Astrocyte (in vitro differentiated cells and primary cell): ENCODE measurements around the gene LBX2. TPM values are rescaled to one million over a fixed set of nuclear protein-coding genes. Genes with fewer than 3 reads are reported as not detected.

Experiments
- DNase-seq: peaks from one replicate; pipeline ENCODE4 v3.0.0-alpha.2; 2010; ENCODE audit warnings: low read depth
- FAIRE-seq: peaks from 2 replicates; lab custom pipeline; 2011; peaks lifted over from hg19 to GRCh38; lab: Jason Lieb, UNC
- H2AFZ ChIP-seq: 2 replicates; pipeline ENCODE4 v1.6.0; 2012; ENCODE audit warnings: low read depth, low read length, inconsistent platforms
- H3K27ac ChIP-seq: 2 replicates; pipeline ENCODE4 v1.5.1; 2011; ENCODE audit warnings: low read depth, low read length, inconsistent platforms
- H3K27me3 ChIP-seq: 2 replicates; pipeline ENCODE4 v1.6.0; 2011; ENCODE audit warnings: low read length, inconsistent platforms; ENCODE audit not compliant: insufficient read depth
- H3K36me3 ChIP-seq: 2 replicates; pipeline ENCODE4 v1.5.1; 2011; ENCODE audit warnings: low read length, inconsistent platforms; ENCODE audit not compliant: insufficient read depth
- H3K4me1 ChIP-seq: 2 replicates; pipeline ENCODE4 v1.5.1; 2011; ENCODE audit warnings: low read length, inconsistent platforms; ENCODE audit not compliant: insufficient read depth
- H3K4me2 ChIP-seq: 2 replicates; pipeline ENCODE4 v1.6.0; 2012; ENCODE audit warnings: low read length, inconsistent platforms
- H3K4me3 ChIP-seq: 2 replicates; pipeline ENCODE4 v1.5.1; 2011; ENCODE audit warnings: low read depth, mild to moderate bottlenecking, low read length, inconsistent platforms; ENCODE audit not compliant: insufficient read depth
- H3K79me2 ChIP-seq: 2 replicates; pipeline ENCODE4 v1.6.0; 2012; ENCODE audit warnings: mild to moderate bottlenecking, low read length, inconsistent platforms; ENCODE audit not compliant: insufficient read depth
- H3K9ac ChIP-seq: 2 replicates; pipeline ENCODE4 v1.6.0; 2012; ENCODE audit warnings: mild to moderate bottlenecking, low read length, inconsistent platforms
- H3K9me3 ChIP-seq: 2 replicates; pipeline ENCODE4 v1.5.1; 2012; ENCODE audit warnings: low read depth, mild to moderate bottlenecking, low read length, inconsistent platforms; ENCODE audit not compliant: insufficient read depth
- H4K20me1 ChIP-seq: 2 replicates; pipeline ENCODE4 v1.6.0; 2012; ENCODE audit warnings: low read length, inconsistent platforms; ENCODE audit not compliant: insufficient read depth
- H3K27ac Mint-ChIP-seq: one replicate; pipeline ENCODE4 v1.8.0; 2021; ENCODE audit warnings: mild to moderate bottlenecking, mixed read lengths; ENCODE audit not compliant: unreplicated experiment
- H3K27me3 Mint-ChIP-seq: one replicate; pipeline ENCODE4 v1.8.0; 2021; ENCODE audit warnings: low read depth, mixed read lengths; ENCODE audit not compliant: unreplicated experiment
- H3K36me3 Mint-ChIP-seq: one replicate; pipeline ENCODE4 v1.8.0; 2021; ENCODE audit warnings: low read depth, mixed read lengths; ENCODE audit not compliant: unreplicated experiment
- H3K4me1 Mint-ChIP-seq: one replicate; pipeline ENCODE4 v1.8.0; 2021; ENCODE audit warnings: low read depth, mixed read lengths; ENCODE audit not compliant: unreplicated experiment
- H3K4me3 Mint-ChIP-seq: one replicate; pipeline ENCODE4 v1.8.0; 2021; ENCODE audit warnings: mild to moderate bottlenecking, moderate library complexity, mixed read lengths; ENCODE audit not compliant: unreplicated experiment
- H3K9me3 Mint-ChIP-seq: one replicate; pipeline ENCODE4 v1.8.0; 2021; ENCODE audit warnings: mild to moderate bottlenecking, mixed read lengths; ENCODE audit not compliant: unreplicated experiment
- EZH2 ChIP-seq: IDR thresholded peaks from 2 replicates; pipeline ENCODE4 v1.6.1; 2012; ENCODE audit warnings: mild to moderate bottlenecking, low read length, inconsistent platforms; ENCODE audit not compliant: insufficient read depth
- total RNA-seq: library from RNA; stranded (reverse); gene quantifications from 2 replicates; pipeline ENCODE4 v1.2.1, GENCODE V29; 2021
- TF ChIP-seq, protein P1 (sequence below): IDR thresholded peaks from 2 replicates; pipeline ENCODE4 v1.5.1; 2011; ENCODE audit warnings: low read depth, mild to moderate bottlenecking, inconsistent platforms, low read length, moderate library complexity; ENCODE audit not compliant: insufficient read depth

The LBX2 gene
- total RNA-seq, 1 donor from 2014 or later: 1.0 TPM

DNA sequence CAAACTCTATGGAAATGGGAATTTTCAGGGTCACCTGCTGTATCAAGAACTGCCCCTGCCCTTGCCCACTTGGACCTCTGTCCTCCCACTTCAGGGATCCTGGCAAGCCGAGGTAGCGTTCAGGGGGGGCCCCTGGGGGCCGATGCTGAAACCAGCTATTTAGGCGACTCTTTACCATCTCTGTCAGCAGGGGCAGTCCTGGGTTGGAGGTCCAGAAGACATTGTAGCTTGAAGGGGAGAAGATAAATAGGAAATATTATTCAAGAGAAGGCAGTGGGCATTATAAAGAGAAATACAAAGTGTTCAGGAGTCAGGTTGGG lies 36.7 kb downstream of the LBX2 start:
- Mint-ChIP-seq H3K27me3 (no peaks in the 10 kb centered on the region), H3K4me3 (peak overlapping the region; percentile 96), H3K36me3 (peaks cover 3% of the 10 kb centered on the region), H3K4me1 (peaks cover 18% of the 10 kb centered on the region), H3K27ac (peak overlapping the region; percentile 26), H3K9me3 (no peaks in the 10 kb centered on the region)
- Histone ChIP-seq H3K27ac (no peak overlapping the region), H2AFZ (no peak overlapping the region), H3K4me3 (no peak overlapping the region), H4K20me1 (peaks cover 16% of the 10 kb centered on the region), H3K9me3 (no peaks in the 10 kb centered on the region), H3K79me2 (peaks cover 50% of the 10 kb centered on the region), H3K9ac (no peak overlapping the region), H3K4me1 (peaks cover 11% of the 10 kb centered on the region), H3K27me3 (no peaks in the 10 kb centered on the region), H3K4me2 (peak overlapping the region; percentile 45), H3K36me3 (peaks cover 4% of the 10 kb centered on the region)
- no peak for TF ChIP-seq EZH2
- TF ChIP-seq, protein P1, sequence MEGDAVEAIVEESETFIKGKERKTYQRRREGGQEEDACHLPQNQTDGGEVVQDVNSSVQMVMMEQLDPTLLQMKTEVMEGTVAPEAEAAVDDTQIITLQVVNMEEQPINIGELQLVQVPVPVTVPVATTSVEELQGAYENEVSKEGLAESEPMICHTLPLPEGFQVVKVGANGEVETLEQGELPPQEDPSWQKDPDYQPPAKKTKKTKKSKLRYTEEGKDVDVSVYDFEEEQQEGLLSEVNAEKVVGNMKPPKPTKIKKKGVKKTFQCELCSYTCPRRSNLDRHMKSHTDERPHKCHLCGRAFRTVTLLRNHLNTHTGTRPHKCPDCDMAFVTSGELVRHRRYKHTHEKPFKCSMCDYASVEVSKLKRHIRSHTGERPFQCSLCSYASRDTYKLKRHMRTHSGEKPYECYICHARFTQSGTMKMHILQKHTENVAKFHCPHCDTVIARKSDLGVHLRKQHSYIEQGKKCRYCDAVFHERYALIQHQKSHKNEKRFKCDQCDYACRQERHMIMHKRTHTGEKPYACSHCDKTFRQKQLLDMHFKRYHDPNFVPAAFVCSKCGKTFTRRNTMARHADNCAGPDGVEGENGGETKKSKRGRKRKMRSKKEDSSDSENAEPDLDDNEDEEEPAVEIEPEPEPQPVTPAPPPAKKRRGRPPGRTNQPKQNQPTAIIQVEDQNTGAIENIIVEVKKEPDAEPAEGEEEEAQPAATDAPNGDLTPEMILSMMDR: no peak
- DNase-seq: no peak
- FAIRE-seq: no peak

DNA sequence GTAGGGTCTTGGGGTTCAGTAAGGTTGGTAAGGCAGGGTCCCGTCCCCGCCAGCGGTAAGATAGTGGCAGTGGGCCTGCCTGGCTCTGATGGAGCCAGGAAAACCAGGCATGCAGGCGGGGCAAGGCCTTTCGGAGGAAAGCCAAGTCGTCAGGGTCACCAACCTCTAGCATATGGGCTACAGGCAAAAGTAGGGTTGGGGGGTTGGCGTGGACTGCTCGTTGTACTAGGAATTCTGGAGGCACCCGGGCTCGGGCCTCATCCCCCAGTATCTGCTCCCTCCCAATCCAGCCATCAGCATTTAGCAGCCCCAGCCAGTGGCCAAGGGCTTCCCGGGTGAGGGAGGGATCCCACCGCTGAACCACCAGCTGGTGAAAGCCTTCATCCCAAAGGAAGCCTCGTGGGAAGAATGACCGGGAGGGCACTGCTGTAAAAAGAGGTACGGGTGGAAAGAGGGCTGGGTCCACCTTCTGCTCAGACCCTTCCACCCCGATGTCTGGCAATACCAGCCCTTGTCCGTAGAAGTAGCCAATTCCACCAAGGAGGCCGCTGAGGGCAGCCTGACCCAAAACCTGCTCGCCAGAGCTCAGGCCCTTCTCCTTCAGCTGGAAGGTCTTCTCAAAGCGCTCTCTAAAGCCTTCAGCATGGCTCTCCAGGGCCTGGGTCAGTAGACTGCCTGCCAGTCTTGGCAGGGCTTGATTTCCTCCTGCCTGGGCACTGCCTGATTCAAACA lies 37.2 kb downstream of the LBX2 start:
- Histone ChIP-seq H3K9ac (no peak overlapping the region), H3K4me1 (peaks cover 11% of the 10 kb centered on the region), H3K27me3 (no peaks in the 10 kb centered on the region), H3K4me3 (no peak overlapping the region), H4K20me1 (peaks cover 16% of the 10 kb centered on the region), H3K9me3 (no peaks in the 10 kb centered on the region), H3K36me3 (peaks cover 4% of the 10 kb centered on the region), H3K4me2 (no peak overlapping the region), H3K27ac (no peak overlapping the region), H2AFZ (no peak overlapping the region), H3K79me2 (peaks cover 50% of the 10 kb centered on the region)
- no peak for DNase-seq
- peaks cover 3% of the 10 kb centered on the region for H3K36me3 Mint-ChIP-seq
- FAIRE-seq: no peak
- peak overlapping the region; percentile 26 for H3K27ac Mint-ChIP-seq
- H3K9me3 Mint-ChIP-seq: no peaks in the 10 kb centered on the region
- H3K4me1 Mint-ChIP-seq: peaks cover 18% of the 10 kb centered on the region
- no peaks in the 10 kb centered on the region for H3K27me3 Mint-ChIP-seq
- no peak for TF ChIP-seq EZH2
- TF ChIP-seq, protein P1: no peak
- peak overlapping the region; percentile 20 for H3K4me3 Mint-ChIP-seq
